WTC11 (cell line): ENCODE data around the gene BTBD17. TPM values are rescaled to one million over a fixed set of nuclear protein-coding genes. Genes with fewer than 3 reads are reported as not detected.

Experiments used
- ATAC-seq: fragments of 200-7000 bp; cut with Tn5 transposase; 2 replicates; pipeline ENCODE4 v1.10.0; 2021; ENCODE audit warnings: mild to moderate bottlenecking, moderate library complexity
- CTCF ChIA-PET: fragments of 300-600 bp; sonication (Branson Sonifier 250); formaldehyde crosslinking; loops from one replicate; lab custom pipeline; 2021; ENCODE audit warnings: antibody characterized with exemption; lab: Charles Lee
- POLR2A ChIA-PET: fragments of 350-600 bp; sonication (Branson Sonifier 250); formaldehyde crosslinking; loops from one replicate; lab custom pipeline; 2021; ENCODE audit warnings: antibody characterized with exemption; lab: Charles Lee
- DNase-seq: peaks from one replicate; pipeline ENCODE4 v3.0.0; 2021; ENCODE audit warnings: low spot score
- H3K27ac Mint-ChIP-seq: 2 replicates; pipeline ENCODE4 v1.8.0; 2021; ENCODE audit warnings: mixed read lengths
- H3K27me3 Mint-ChIP-seq: 2 replicates; pipeline ENCODE4 v1.8.0; 2021; ENCODE audit warnings: low read depth, mild to moderate bottlenecking, moderate library complexity, mixed read lengths
- H3K36me3 Mint-ChIP-seq: 2 replicates; pipeline ENCODE4 v1.8.0; 2021; ENCODE audit warnings: mixed read lengths
- H3K4me1 Mint-ChIP-seq: 2 replicates; pipeline ENCODE4 v1.8.0; 2022; ENCODE audit warnings: mixed read lengths
- H3K4me3 Mint-ChIP-seq: 2 replicates; pipeline ENCODE4 v1.8.0; 2021; ENCODE audit warnings: mild to moderate bottlenecking, moderate library complexity, mixed read lengths
- H3K9me3 Mint-ChIP-seq: 2 replicates; pipeline ENCODE4 v1.8.0; 2021; ENCODE audit warnings: mixed read lengths
- ESRRA ChIP-seq: sonication (generic); formaldehyde crosslinking; IDR thresholded peaks from 2 replicates; pipeline ENCODE4 v1.8.1; 2022; ENCODE audit warnings: mild to moderate bottlenecking, missing genetic modification reagents, borderline replicate concordance
- FOXJ3 ChIP-seq: sonication (generic); formaldehyde crosslinking; IDR thresholded peaks from 2 replicates; pipeline ENCODE4 v1.9.0; 2021; ENCODE audit warnings: missing genetic modification reagents, mild to moderate bottlenecking, borderline replicate concordance
- GABPB1 ChIP-seq: sonication (generic); formaldehyde crosslinking; IDR thresholded peaks from 2 replicates; pipeline ENCODE4 v1.8.1; 2023; ENCODE audit warnings: mild to moderate bottlenecking, missing genetic modification reagents
- GRHL2 ChIP-seq: fragments of 250-450 bp; sonication (Bioruptor Pico); IDR thresholded peaks from 2 replicates; pipeline ENCODE4 v1.8.0; 2022; ENCODE audit warnings: mild to moderate bottlenecking, moderate library complexity; ENCODE audit not compliant: insufficient replicate concordance, severe bottlenecking
- GTF2I ChIP-seq: fragments of 250-450 bp; sonication (Bioruptor Pico); conservative IDR thresholded peaks from 2 replicates; pipeline ENCODE4 v1.4.0; 2021; ENCODE audit warnings: mild to moderate bottlenecking
- KAT7 ChIP-seq: sonication (generic); formaldehyde crosslinking; IDR thresholded peaks from 2 replicates; pipeline ENCODE4 v1.8.1; 2023; ENCODE audit warnings: missing genetic modification reagents, mild to moderate bottlenecking, borderline replicate concordance
- MXD4 ChIP-seq: fragments of 250-450 bp; sonication (Bioruptor Pico); IDR thresholded peaks from 2 replicates; pipeline ENCODE4 v1.8.0; 2021; ENCODE audit warnings: mild to moderate bottlenecking, moderate library complexity, borderline replicate concordance
- NR1H2 ChIP-seq: sonication (generic); formaldehyde crosslinking; IDR thresholded peaks from 2 replicates; pipeline ENCODE4 v1.9.0; 2021; ENCODE audit warnings: mild to moderate bottlenecking, moderate library complexity, missing genetic modification reagents
- SMAD3 ChIP-seq: sonication (generic); formaldehyde crosslinking; IDR thresholded peaks from 2 replicates; pipeline ENCODE4 v1.8.0; 2022; ENCODE audit warnings: missing genetic modification reagents, mild to moderate bottlenecking, borderline replicate concordance
- ZNF232 ChIP-seq: sonication (generic); formaldehyde crosslinking; IDR thresholded peaks from 2 replicates; pipeline ENCODE4 v1.8.0; 2022; ENCODE audit warnings: mild to moderate bottlenecking, missing genetic modification reagents
- ZNF263 ChIP-seq: sonication (generic); formaldehyde crosslinking; IDR thresholded peaks from 2 replicates; pipeline ENCODE4 v1.8.1; 2022; ENCODE audit warnings: low read depth, mild to moderate bottlenecking, moderate library complexity, missing genetic modification reagents
- total RNA-seq: library from RNA; stranded (reverse); gene quantifications from 3 replicates; pipeline ENCODE4 v1.2.3, GENCODE V29; 2021
- TF ChIP-seq, protein P1 (sequence below): sonication (generic); formaldehyde crosslinking; IDR thresholded peaks from 2 replicates; pipeline ENCODE4 v1.8.0; 2022; ENCODE audit warnings: mild to moderate bottlenecking, missing genetic modification reagents
- TF ChIP-seq, protein P2 (sequence below): sonication (generic); formaldehyde crosslinking; IDR thresholded peaks from 2 replicates; pipeline ENCODE4 v1.8.0; 2023; ENCODE audit warnings: missing genetic modification reagents
- TF ChIP-seq, protein P3 (sequence below): fragments of 250-450 bp; sonication (Bioruptor Pico); IDR thresholded peaks from 2 replicates; pipeline ENCODE4 v1.9.0; 2021; ENCODE audit warnings: mild to moderate bottlenecking
- TF ChIP-seq, protein P4 (sequence below): sonication (generic); formaldehyde crosslinking; IDR thresholded peaks from 2 replicates; pipeline ENCODE4 v1.8.1; 2022; ENCODE audit warnings: low read depth, missing genetic modification reagents, borderline replicate concordance
- TF ChIP-seq, protein P5 (sequence below): sonication (generic); formaldehyde crosslinking; IDR thresholded peaks from 2 replicates; pipeline ENCODE4 v1.8.1; 2022; ENCODE audit warnings: mild to moderate bottlenecking, moderate library complexity, missing genetic modification reagents
- TF ChIP-seq, protein P6 (sequence below): fragments of 250-450 bp; sonication (Bioruptor Pico); conservative IDR thresholded peaks from 2 replicates; pipeline ENCODE4 v1.9.0; 2021; ENCODE audit warnings: mild to moderate bottlenecking
- TF ChIP-seq, protein P7 (sequence below): sonication (generic); formaldehyde crosslinking; IDR thresholded peaks from 2 replicates; pipeline ENCODE4 v1.8.1; 2022; ENCODE audit warnings: missing genetic modification reagents, borderline replicate concordance

BTBD17 gene
- total RNA-seq, 1 experiment from 2014 or later = 0.94 TPM

DNA sequence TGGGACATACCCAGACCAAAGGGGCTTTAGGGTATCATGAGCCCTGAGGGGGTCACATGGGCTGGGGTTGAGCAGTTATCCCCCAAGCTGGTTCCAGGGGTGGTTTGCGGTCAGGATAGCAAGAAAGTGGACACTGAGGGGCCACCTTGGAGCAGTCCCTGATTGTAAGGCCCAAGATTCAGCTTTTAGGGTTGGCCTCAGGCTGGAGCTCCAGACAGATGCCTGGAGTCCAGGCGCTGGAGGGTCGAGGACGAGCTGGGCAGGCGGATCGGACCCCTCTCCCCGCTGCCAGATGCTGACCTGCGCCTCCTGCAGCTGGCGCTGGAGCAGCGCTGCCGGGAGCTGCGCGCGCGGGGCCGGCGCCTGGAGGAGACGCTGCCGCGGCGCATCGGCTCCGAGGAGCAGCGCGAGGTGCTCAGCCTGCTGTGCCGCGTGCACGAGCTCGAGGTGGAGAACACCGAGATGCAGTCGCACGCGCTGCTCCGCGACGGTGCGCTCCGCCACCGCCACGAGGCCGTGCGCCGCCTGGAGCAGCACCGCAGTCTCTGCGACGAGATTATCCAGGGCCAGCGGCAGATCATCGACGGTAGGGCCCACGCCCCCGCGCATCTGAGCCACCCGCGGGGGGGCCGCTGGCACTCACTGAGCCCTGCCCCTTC is 10.0 kb downstream of the BTBD17 start (continued):
- no peak for TF ChIP-seq GABPB1 (CRISPR knock-in tag)
- TF ChIP-seq, protein P1, sequence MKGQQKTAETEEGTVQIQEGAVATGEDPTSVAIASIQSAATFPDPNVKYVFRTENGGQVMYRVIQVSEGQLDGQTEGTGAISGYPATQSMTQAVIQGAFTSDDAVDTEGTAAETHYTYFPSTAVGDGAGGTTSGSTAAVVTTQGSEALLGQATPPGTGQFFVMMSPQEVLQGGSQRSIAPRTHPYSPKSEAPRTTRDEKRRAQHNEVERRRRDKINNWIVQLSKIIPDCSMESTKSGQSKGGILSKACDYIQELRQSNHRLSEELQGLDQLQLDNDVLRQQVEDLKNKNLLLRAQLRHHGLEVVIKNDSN (CRISPR knock-in tag) = peak; percentile 70
- TF ChIP-seq, protein P2, sequence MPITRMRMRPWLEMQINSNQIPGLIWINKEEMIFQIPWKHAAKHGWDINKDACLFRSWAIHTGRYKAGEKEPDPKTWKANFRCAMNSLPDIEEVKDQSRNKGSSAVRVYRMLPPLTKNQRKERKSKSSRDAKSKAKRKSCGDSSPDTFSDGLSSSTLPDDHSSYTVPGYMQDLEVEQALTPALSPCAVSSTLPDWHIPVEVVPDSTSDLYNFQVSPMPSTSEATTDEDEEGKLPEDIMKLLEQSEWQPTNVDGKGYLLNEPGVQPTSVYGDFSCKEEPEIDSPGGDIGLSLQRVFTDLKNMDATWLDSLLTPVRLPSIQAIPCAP = peak; percentile 94
- TF ChIP-seq KAT7 (CRISPR knock-in tag) = no peak
- TF ChIP-seq FOXJ3 (CRISPR knock-in tag) = no peak

DNA sequence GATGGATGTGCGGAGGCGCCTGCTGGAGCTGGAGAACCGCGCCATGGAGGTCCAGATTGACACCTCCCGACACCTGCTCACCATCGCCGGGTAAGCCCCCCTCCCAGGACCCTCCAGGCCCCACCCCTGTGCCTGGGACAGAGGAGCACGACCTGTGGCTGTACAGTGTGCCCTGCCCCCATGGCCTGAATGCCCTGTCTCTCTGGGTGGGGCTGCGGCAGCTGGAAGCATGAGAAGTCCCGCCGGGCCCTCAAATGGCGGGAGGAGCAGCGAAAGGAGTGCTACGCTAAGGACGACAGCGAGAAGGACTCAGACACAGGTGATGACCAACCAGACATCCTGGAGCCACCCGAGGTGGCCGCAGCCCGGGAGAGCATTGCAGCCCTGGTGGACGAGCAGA is 11.2 kb downstream of the BTBD17 start:
- Mint-ChIP-seq H3K9me3 (no peaks in the 10 kb centered on the region), H3K4me1 (peaks cover 4% of the 10 kb centered on the region; the same call in 1 of the 2 replicates), H3K4me3 (no peak overlapping the region), H3K36me3 (no peaks in the 10 kb centered on the region), H3K27me3 (peaks cover 65% of the 10 kb centered on the region), H3K27ac (no peak overlapping the region)
- CTCF ChIA-PET = interaction anchor here (1.0 to 4.7 kb wide), 9 partner anchors 12 to 151 kb away, joined by 3 to 48 read pairs (median 13); partner anchors contain the start of genes BTBD17 and GPR142
- POLR2A ChIA-PET = no interaction called here
- TF ChIP-seq, protein P3, sequence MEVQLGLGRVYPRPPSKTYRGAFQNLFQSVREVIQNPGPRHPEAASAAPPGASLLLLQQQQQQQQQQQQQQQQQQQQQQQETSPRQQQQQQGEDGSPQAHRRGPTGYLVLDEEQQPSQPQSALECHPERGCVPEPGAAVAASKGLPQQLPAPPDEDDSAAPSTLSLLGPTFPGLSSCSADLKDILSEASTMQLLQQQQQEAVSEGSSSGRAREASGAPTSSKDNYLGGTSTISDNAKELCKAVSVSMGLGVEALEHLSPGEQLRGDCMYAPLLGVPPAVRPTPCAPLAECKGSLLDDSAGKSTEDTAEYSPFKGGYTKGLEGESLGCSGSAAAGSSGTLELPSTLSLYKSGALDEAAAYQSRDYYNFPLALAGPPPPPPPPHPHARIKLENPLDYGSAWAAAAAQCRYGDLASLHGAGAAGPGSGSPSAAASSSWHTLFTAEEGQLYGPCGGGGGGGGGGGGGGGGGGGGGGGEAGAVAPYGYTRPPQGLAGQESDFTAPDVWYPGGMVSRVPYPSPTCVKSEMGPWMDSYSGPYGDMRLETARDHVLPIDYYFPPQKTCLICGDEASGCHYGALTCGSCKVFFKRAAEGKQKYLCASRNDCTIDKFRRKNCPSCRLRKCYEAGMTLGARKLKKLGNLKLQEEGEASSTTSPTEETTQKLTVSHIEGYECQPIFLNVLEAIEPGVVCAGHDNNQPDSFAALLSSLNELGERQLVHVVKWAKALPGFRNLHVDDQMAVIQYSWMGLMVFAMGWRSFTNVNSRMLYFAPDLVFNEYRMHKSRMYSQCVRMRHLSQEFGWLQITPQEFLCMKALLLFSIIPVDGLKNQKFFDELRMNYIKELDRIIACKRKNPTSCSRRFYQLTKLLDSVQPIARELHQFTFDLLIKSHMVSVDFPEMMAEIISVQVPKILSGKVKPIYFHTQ (CRISPR knock-in tag) = no peak
- TF ChIP-seq, protein P4, sequence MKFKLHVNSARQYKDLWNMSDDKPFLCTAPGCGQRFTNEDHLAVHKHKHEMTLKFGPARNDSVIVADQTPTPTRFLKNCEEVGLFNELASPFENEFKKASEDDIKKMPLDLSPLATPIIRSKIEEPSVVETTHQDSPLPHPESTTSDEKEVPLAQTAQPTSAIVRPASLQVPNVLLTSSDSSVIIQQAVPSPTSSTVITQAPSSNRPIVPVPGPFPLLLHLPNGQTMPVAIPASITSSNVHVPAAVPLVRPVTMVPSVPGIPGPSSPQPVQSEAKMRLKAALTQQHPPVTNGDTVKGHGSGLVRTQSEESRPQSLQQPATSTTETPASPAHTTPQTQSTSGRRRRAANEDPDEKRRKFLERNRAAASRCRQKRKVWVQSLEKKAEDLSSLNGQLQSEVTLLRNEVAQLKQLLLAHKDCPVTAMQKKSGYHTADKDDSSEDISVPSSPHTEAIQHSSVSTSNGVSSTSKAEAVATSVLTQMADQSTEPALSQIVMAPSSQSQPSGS (CRISPR knock-in tag) = no peak
- no peak for TF ChIP-seq GTF2I (CRISPR knock-in tag)
- no peak for TF ChIP-seq NR1H2
- no peak for TF ChIP-seq SMAD3 (CRISPR knock-in tag)
- no peak for TF ChIP-seq MXD4 (CRISPR knock-in tag)
- ATAC-seq (no peak), DNase-seq (no peak)

DNA sequence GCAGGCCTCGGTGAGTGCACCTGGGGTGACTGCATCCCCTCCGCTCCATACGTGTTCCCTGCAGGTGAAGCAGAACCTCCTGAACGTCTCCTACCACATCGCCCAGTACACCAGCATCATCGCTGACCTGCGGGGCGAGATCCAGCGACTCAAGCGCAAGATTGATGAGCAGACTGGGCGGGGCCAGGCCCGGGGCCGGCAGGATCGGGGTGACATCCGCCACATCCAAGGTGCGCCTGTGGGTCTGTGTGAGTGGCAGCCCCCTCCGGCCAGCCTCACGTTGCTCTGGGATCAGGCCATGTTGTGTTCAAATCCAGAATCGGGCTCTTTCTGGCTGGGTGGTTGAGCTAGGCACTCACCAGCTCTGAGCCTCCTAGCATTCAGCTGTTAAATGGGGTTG is 12.5 kb downstream of the BTBD17 start:
- ATAC-seq = no peak
- no peaks in the 10 kb centered on the region for H3K9me3 Mint-ChIP-seq
- H3K4me1 Mint-ChIP-seq = peaks cover 4% of the 10 kb centered on the region; the same call in 1 of the 2 replicates
- POLR2A ChIA-PET = no interaction called here
- H3K36me3 Mint-ChIP-seq = no peaks in the 10 kb centered on the region
- DNase-seq = no peak
- no peak overlapping the region for H3K4me3 Mint-ChIP-seq
- CTCF ChIA-PET = interaction anchor here (1.0 to 4.7 kb wide), 4 partner anchors 10 to 53 kb away, joined by 4 to 48 read pairs (median 6); partner anchors contain the start of gene BTBD17
- peaks cover 52% of the 10 kb centered on the region for H3K27me3 Mint-ChIP-seq
- H3K27ac Mint-ChIP-seq = no peak overlapping the region
- no peak for TF ChIP-seq ZNF232 (CRISPR knock-in tag)
- no peak for TF ChIP-seq GRHL2 (CRISPR knock-in tag)
- no peak for TF ChIP-seq ESRRA (CRISPR knock-in tag)
- TF ChIP-seq, protein P5, sequence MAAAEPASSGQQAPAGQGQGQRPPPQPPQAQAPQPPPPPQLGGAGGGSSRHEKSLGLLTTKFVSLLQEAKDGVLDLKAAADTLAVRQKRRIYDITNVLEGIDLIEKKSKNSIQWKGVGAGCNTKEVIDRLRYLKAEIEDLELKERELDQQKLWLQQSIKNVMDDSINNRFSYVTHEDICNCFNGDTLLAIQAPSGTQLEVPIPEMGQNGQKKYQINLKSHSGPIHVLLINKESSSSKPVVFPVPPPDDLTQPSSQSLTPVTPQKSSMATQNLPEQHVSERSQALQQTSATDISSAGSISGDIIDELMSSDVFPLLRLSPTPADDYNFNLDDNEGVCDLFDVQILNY (CRISPR knock-in tag) = no peak
- TF ChIP-seq, protein P3 (CRISPR knock-in tag) = no peak
- TF ChIP-seq ZNF263 = no peak
- TF ChIP-seq, protein P6, sequence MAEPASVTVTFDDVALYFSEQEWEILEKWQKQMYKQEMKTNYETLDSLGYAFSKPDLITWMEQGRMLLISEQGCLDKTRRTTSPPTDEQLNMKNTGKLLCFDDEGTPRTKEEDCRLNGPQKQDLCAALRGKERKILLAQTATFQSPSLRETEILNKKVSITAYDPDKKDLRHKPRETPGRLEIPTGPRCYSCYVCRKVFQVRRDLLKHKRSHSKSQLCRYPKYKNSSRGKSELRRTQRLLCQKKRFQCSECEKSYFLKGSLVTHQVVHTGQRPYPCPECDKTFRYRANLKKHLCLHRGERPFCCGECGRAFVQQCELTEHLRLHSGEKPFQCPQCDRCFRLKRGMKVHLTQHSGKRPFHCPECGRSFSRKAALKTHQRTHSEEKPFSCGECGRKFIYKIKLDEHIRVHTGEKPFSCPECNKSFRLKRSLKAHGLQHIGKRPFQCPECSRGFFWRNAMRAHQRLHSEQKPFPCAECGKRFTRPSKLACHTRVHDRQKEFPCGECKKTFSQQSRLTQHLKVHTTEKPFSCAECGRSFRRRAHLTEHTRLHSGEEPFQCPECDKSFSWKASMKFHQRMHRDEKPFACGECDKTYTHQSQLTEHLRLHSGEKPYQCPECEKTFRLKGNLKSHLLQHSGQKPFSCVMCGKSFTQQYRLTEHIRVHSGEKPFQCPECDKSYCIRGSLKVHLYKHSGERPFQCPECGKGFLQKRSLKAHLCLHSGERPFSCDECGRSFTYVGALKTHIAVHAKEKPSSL (CRISPR knock-in tag) = no peak
- TF ChIP-seq, protein P7, sequence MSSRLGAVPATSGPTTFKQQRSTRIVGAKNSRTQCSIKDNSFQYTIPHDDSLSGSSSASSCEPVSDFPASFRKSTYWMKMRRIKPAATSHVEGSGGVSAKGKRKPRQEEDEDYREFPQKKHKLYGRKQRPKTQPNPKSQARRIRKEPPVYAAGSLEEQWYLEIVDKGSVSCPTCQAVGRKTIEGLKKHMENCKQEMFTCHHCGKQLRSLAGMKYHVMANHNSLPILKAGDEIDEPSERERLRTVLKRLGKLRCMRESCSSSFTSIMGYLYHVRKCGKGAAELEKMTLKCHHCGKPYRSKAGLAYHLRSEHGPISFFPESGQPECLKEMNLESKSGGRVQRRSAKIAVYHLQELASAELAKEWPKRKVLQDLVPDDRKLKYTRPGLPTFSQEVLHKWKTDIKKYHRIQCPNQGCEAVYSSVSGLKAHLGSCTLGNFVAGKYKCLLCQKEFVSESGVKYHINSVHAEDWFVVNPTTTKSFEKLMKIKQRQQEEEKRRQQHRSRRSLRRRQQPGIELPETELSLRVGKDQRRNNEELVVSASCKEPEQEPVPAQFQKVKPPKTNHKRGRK (CRISPR knock-in tag) = no peak
